Measurements from ENCODE around the gene PRPSAP1. TPM values are rescaled to one million over a fixed set of nuclear protein-coding genes. Genes with fewer than 3 reads are reported as not detected.

Gene PRPSAP1
- total RNA-seq, 1 donor from 2014 or later: 57.5 TPM

GRCh38 chr17:76273445-76274111, 80.1 kb downstream of the PRPSAP1 start:
- DNase-seq (ENCODE audit: low read depth): no peak
- no peak for TF ChIP-seq CTCF (conservative IDR thresholded peaks at IDR 0.05; ENCODE audit: low read depth, low read length)
- H3K4me3 ChIP-seq (ENCODE audit: low read depth, low read length): no peak overlapping the region

GRCh38 chr17:76272541-76273444, 80.9 kb downstream of the PRPSAP1 start:
- no peak for TF ChIP-seq CTCF (conservative IDR thresholded peaks at IDR 0.05; ENCODE audit: low read depth, low read length)
- H3K4me3 ChIP-seq (ENCODE audit: low read depth, low read length): no peak overlapping the region
- no peak for DNase-seq (ENCODE audit: low read depth)

GRCh38 chr17:76271669-76272540, 81.8 kb downstream of the PRPSAP1 start:
- no peak overlapping the region for H3K4me3 ChIP-seq (ENCODE audit: low read depth, low read length)
- DNase-seq (ENCODE audit: low read depth): no peak
- TF ChIP-seq CTCF (conservative IDR thresholded peaks at IDR 0.05; ENCODE audit: low read depth, low read length): no peak

GRCh38 chr17:76270770-76271668, 82.7 kb downstream of the PRPSAP1 start:
- TF ChIP-seq CTCF (conservative IDR thresholded peaks at IDR 0.05; ENCODE audit: low read depth, low read length): no peak
- H3K4me3 ChIP-seq (ENCODE audit: low read depth, low read length): no peak overlapping the region
- no peak for DNase-seq (ENCODE audit: low read depth)

GRCh38 chr17:76270127-76270592, 83.6 kb downstream of the PRPSAP1 start:
- H3K4me3 ChIP-seq (ENCODE audit: low read depth, low read length): no peak overlapping the region
- TF ChIP-seq CTCF (conservative IDR thresholded peaks at IDR 0.05; ENCODE audit: low read depth, low read length): no peak
- no peak for DNase-seq (ENCODE audit: low read depth)

Data from epithelial cell of proximal tubule (primary cell).